ENCODE measurements around the gene SLC25A6.
A peak's percentile ranks its signal among the peaks of the same experiment; 100 is the strongest.
"Not testable (repeated sequence)": the region's sequence is repeated elsewhere in the genome, so short reads cannot be mapped to it uniquely, and the experiment has no call there.

Gene SLC25A6

DNA sequence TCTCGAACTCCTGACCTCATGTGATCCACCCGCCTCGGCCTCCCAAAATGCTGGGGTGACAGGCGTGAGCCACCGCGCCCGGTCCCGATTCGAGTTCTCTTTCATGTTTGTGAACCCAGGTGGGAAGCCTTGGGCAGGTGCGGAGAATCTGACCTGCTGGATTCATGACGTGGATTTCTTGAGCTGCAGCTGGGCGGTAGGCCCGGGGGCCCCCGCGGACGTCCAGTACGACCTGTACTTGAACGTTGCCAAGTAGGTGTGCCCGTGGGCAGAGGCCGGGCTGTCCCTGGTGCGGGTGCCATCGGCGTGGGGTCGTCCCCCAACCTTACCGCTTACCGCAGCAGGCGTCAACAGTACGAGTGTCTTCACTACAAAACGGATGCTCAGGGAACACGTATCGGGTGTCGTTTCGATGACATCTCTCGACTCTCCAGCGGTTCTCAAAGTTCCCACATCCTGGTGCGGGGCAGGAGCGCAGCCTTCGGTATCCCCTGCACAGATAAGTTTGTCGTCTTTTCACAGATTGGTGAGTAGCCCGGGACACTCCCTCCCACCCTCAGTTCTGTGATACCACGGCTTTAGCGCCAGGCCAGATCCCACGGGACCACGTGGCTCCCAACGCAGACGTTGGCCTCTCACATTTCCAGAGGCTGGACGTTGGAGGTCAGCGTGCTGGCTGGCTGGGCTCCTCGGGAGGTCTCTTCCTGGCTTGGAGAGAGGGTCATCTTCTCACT is 39.8 kb downstream of the SLC25A6 start:
- no peak for DNase-seq

DNA sequence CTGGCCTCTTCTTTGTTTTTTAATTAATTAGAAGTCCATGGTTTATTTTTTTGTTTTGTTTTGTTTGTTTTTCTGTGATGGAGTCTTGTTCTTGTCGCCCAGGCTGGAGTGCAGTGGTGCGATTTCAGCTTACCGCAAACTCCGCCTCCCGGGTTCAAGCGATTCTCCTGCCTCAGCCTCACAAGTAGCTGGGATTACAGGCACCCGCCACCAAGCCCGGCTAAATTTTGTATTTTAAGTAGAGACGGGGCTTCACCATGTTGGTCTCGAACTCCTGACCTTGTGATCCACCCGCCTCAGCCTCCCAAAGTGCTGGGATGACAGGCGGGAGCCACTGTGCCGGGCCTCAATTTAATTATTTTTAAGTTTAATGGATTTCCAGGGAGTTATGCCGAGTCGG is 42.3 kb downstream of the SLC25A6 start:
- not testable (repeated sequence) for DNase-seq

DNA sequence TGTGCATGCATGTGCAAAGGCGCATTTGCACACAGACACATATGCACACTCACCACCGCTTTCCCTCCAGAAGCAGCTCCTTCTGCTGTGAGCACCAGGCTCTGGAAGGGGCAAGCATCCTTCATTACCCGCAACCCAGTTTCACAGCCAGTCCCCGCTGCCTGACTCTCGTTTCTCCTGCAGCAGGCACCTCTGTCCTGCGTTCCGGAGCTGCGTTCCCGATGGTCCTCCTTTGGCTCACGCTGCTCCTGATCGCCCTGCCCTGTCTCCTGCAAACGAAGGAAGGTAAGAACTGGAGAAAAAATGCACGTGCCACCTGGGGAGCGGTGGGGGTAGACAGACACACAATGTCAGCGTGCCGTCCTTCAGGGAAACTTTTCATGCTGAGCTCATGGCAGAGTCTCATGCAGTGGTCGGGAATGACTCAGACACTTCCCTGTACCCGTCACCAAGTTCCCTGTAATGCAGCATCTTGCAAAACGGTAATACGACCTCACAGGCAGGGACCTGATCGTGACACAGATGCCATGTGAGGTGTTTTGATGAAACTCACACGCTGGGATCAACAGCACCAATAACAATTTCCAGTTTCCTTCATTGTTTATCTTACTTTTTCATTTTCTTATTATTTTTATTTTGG is 50.2 kb downstream of the SLC25A6 start:
- no peak for DNase-seq

DNA sequence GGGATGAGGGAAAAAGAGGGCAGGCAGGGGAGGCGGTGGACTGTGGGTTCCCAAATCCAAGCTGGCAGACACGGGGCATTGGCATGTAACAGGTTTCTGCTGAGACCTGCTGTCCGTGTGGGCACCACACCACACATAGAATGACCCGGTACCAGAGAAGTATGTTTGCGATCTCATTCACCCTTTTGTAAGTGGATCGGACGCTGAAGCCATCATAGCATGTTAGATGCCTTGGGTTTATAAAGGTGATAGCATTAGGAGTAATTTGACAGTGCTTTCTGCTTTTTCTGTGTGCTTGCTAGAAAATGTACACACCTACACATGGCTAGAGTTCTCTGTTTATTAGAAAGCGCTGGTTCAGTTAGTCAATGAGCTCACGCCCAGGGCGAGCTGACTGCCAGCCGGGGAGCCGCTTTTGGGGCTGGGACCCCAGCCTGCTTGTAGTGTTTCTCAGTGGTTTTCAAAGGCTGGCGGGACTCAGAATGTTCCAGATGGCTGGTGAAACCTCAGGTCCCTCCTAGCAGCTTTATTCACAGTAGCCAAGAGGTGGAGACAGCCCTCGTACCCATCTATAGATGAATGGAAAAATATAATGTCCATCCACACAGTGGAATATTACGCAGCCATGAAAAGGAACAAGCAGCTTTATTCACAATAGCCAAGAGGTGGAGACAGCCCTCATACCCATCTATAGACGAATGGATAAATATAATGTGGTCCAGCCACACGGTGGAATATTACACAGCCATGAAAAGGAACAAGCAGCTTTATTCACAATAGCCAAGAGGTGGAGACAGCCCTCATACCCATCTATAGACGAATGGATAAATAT is 54.7 kb downstream of the SLC25A6 start:
- DNase-seq = no peak

DNA sequence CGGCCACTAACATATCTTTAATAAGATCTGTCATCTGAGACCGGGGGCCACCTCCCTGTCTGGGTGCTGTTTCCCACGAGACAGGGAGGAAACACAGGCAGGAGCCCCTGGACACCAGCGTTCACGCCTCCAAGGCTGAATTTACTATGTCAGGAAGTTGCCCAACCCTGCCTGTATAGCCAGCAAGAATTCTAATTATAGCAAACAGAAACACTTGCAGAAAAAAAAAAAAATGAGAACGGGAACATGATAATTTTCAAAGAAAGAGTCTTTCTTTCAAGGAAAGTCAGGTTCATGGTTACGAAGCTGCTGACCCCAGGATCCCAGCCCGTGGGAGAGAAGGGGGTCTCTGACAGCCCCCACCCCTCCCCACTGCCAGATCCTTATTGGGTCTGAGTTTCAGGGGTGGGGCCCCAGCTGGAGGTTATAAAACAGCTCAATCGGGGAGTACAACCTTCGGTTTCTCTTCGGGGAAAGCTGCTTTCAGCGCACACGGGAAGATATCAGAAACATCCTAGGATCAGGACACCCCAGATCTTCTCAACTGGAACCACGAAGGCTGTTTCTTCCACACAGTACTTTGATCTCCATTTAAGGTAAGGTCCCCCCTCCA is 55.5 kb downstream of the SLC25A6 start, which contains the start of gene IL3RA:
IL3RA (plus strand) TSS at position 455 of the 613 bp plus-strand sequence. CDS start 4,981 bp downstream, outside the sequence.
- peak; percentile 59 for DNase-seq

Measured in NK-92 treated with Interleukin-12 subunit alpha and Interleukin-12 subunit beta, amount 100 ng/mL, for 24 hours (cell line).